Frontal cortex (tissue), 4 donors: Measurements from ENCODE around the gene SEMA5A. TPM values are rescaled to one million over a fixed set of nuclear protein-coding genes. Genes with fewer than 3 reads are reported as not detected.

Experiments used
- DNase-seq, 2 donors: peaks; one replicate each; pipeline ENCODE4 v3.0.0; 2012; ENCODE audit warnings: low spot score in 2 of 2
- FAIRE-seq: peaks from 2 replicates; lab custom pipeline; 2012; peaks lifted over from hg19 to GRCh38; lab: Jason Lieb, UNC
- total RNA-seq: library from RNA; depleted of rRNA; stranded (reverse); fragments of >200 nt; gene quantifications from one replicate; pipeline ENCODE4 v1.2.3, GENCODE V29; 2014
- donor health status: control.
- donor health status: control.
- donor health status: control.

Gene SEMA5A
- total RNA-seq, 1 donor from 2014 or later, result 9.0 TPM

GRCh38 chr5:9166202-9167112, 379.4 kb downstream of the SEMA5A start:
- no peak for FAIRE-seq

GRCh38 chr5:9165546-9165945, 380.3 kb downstream of the SEMA5A start:
- no peak for DNase-seq
- FAIRE-seq, result no peak

More at GRCh38 chr5:9166202-9167112, 379.4 kb downstream of the SEMA5A start:
- no peak for DNase-seq

- no peak for DNase-seq
- FAIRE-seq, result no peak
These were observed 385.1 kb downstream of the SEMA5A start for GRCh38 chr5:9160747-9161146.

GRCh38 chr5:9157811-9158210, 388.1 kb downstream of the SEMA5A start:
- no peak for FAIRE-seq
- no peak for DNase-seq

GRCh38 chr5:9157020-9157419, 388.9 kb downstream of the SEMA5A start:
- no peak for DNase-seq
- FAIRE-seq, result no peak

- DNase-seq (peak in 1 of 2 donors; percentile 20), FAIRE-seq (no peak)
These were observed 389.6 kb downstream of the SEMA5A start for GRCh38 chr5:9156282-9156681.

GRCh38 chr5:9151684-9152427, 394.0 kb downstream of the SEMA5A start:
- no peak for DNase-seq
- FAIRE-seq, result no peak

GRCh38 chr5:9149988-9150387, 395.9 kb downstream of the SEMA5A start:
- DNase-seq (no peak), FAIRE-seq (no peak)

GRCh38 chr5:9148242-9148641, 397.6 kb downstream of the SEMA5A start:
- no peak for DNase-seq
- FAIRE-seq, result no peak

- DNase-seq (no peak), FAIRE-seq (no peak)
These were observed 405.2 kb downstream of the SEMA5A start for GRCh38 chr5:9140711-9141110.

- DNase-seq, result no peak
- no peak for FAIRE-seq
These were observed 405.7 kb downstream of the SEMA5A start for GRCh38 chr5:9140202-9140601.

GRCh38 chr5:9139344-9139743, 406.5 kb downstream of the SEMA5A start:
- no peak for FAIRE-seq

GRCh38 chr5:9128136-9128535, 417.7 kb downstream of the SEMA5A start:
- no peak for DNase-seq
- no peak for FAIRE-seq

More at GRCh38 chr5:9139344-9139743, 406.5 kb downstream of the SEMA5A start:
- DNase-seq, result no peak

GRCh38 chr5:9126490-9126889, 419.4 kb downstream of the SEMA5A start:
- DNase-seq (no peak), FAIRE-seq (no peak)

- no peak for DNase-seq
- FAIRE-seq, result no peak
These were observed 420.0 kb downstream of the SEMA5A start for GRCh38 chr5:9125852-9126251.

GRCh38 chr5:9124838-9125237, 421.0 kb downstream of the SEMA5A start:
- no peak for FAIRE-seq
- no peak for DNase-seq

- FAIRE-seq (no peak), DNase-seq (no peak)
These were observed 421.8 kb downstream of the SEMA5A start for GRCh38 chr5:9124071-9124470.

GRCh38 chr5:9122528-9122927, 423.3 kb downstream of the SEMA5A start:
- FAIRE-seq (no peak), DNase-seq (no peak)

GRCh38 chr5:9121597-9121996, 424.3 kb downstream of the SEMA5A start:
- DNase-seq (no peak), FAIRE-seq (no peak)

- DNase-seq, result no peak
- no peak for FAIRE-seq
These were observed 427.0 kb downstream of the SEMA5A start for GRCh38 chr5:9118852-9119251.

GRCh38 chr5:9115093-9115492, 430.8 kb downstream of the SEMA5A start:
- DNase-seq (no peak), FAIRE-seq (no peak)
